H1 (cell line): ENCODE data around the gene ITGB4.

Source experiments
- ATF2 ChIP-seq: IDR thresholded peaks from 2 replicates; pipeline ENCODE4 v1.6.1; 2012; ENCODE audit warnings: low read length, inconsistent platforms
- CBX5 ChIP-seq: fragments of 300-800, 300-1000 bp; sonication (generic); IDR thresholded peaks from 2 replicates; pipeline ENCODE4 v1.7.1; 2016; ENCODE audit warnings: antibody characterized with exemption, low read length, low read depth
- CTCF ChIP-seq, 3 experiments: IDR thresholded peaks; 1 replicate in 2 of 3; 2 replicates in 1 of 3; pipeline versions ENCODE4 v1.5.1 to v1.6.1; 2011; ENCODE audit warnings: low read length in 3 of 3, mild to moderate bottlenecking in 3 of 3, inconsistent platforms in 2 of 3, low read depth in 1 of 3, moderate library complexity in 1 of 3; ENCODE audit not compliant: insufficient read depth in 1 of 3; ENCODE audit errors: control extremely low read depth in 1 of 3
- EZH2 ChIP-seq: fragments of 200-600 bp; sonication (generic); IDR thresholded peaks from 2 replicates; pipeline ENCODE4 v1.7.1; 2012; ENCODE audit warnings: low read depth, mild to moderate bottlenecking, moderate library complexity, low read length, inconsistent platforms; ENCODE audit not compliant: severe bottlenecking
- POLR2A ChIP-seq, 2 experiments: IDR thresholded peaks; 1 replicate in 1 of 2; 2 replicates in 1 of 2; pipeline ENCODE4 v1.6.1; 2011; ENCODE audit warnings: low read depth in 2 of 2, low read length in 2 of 2, mild to moderate bottlenecking in 2 of 2; ENCODE audit errors: control extremely low read depth in 1 of 2
- TF ChIP-seq, protein P1 (sequence below): IDR thresholded peaks from 2 replicates; pipeline ENCODE4 v1.6.1; 2012; ENCODE audit warnings: inconsistent platforms

GRCh38 chr17:75795820-75796607 is 74.8 kb downstream of the ITGB4 start:
- TF ChIP-seq CTCF (IDR thresholded peaks at IDR 0.05; ENCODE audit: control extremely low read depth in 1 of 3, insufficient read depth in 1 of 3, low read depth in 1 of 3, low read length in 3 of 3) (no peak), ATF2 (no peak), POLR2A (IDR thresholded peaks at IDR 0.05; ENCODE audit: control extremely low read depth in 1 of 2, low read depth in 2 of 2, low read length in 2 of 2) (no peak), CBX5 (no peak), EZH2 (no peak)
- TF ChIP-seq, protein P1, sequence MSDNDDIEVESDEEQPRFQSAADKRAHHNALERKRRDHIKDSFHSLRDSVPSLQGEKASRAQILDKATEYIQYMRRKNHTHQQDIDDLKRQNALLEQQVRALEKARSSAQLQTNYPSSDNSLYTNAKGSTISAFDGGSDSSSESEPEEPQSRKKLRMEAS, result no peak
